ENCODE results near the gene CCNB1IP1. TPM values are rescaled to one million over a fixed set of nuclear protein-coding genes. Genes with fewer than 3 reads are reported as not detected.
"Not testable (repeated sequence)": the region's sequence is repeated elsewhere in the genome, so short reads cannot be mapped to it uniquely, and the experiment has no call there.

CCNB1IP1 gene
- total and polyA plus RNA-seq, 8 donors = 2.6 to 104 (median 55.8) TPM

GRCh38 chr14:20278414-20278813 is 54.7 kb downstream of the CCNB1IP1 start:
- WGBS, 5 donors = 40 to 61% (median 54%) methylated on average over 1 of the region's 1 CpG
- no peak overlapping the region for H3K4me3 ChIP-seq
- intact Hi-C loops (cut with DNase I; ENCODE audit: low total_unique reads) = no loop called here
- TF ChIP-seq POLR2AphosphoS5 (IDR thresholded peaks at IDR 0.05) = no peak
- TF ChIP-seq EP300 (IDR thresholded peaks at IDR 0.05) = no peak
- no peak for TF ChIP-seq CTCF (IDR thresholded peaks at IDR 0.05)
- no peak for TF ChIP-seq POLR2A (IDR thresholded peaks at IDR 0.05)
- no peaks in the 10 kb centered on the region for H3K27me3 ChIP-seq
- DNase-seq = peak in 1 of 2 donors; percentile 10
- H3K27ac ChIP-seq = no peak overlapping the region
- H3K4me1 ChIP-seq = no peaks in the 10 kb centered on the region
- H3K9me3 ChIP-seq = peaks cover 0 to 20% (median 8%) of the 10 kb centered on the region in 4 donors
- H3K36me3 ChIP-seq = peaks cover 0 to 53% (median 18%) of the 10 kb centered on the region in 4 donors

- H3K9me3 ChIP-seq = peaks cover 0 to 29% (median 17%) of the 10 kb centered on the region in 4 donors
- no peaks in the 10 kb centered on the region for H3K27me3 ChIP-seq
- no peak for TF ChIP-seq EP300 (IDR thresholded peaks at IDR 0.05)
- no peak for TF ChIP-seq CTCF (IDR thresholded peaks at IDR 0.05)
- TF ChIP-seq POLR2AphosphoS5 (IDR thresholded peaks at IDR 0.05) = no peak
- TF ChIP-seq POLR2A (IDR thresholded peaks at IDR 0.05) = no peak
- intact Hi-C loops (cut with DNase I; ENCODE audit: low total_unique reads) = no loop called here
- H3K4me3 ChIP-seq = no peak overlapping the region
- no peak for DNase-seq
- no peak overlapping the region for H3K27ac ChIP-seq
- H3K4me1 ChIP-seq = no peaks in the 10 kb centered on the region
- H3K36me3 ChIP-seq = peaks cover 0 to 54% (median 20%) of the 10 kb centered on the region in 4 donors
- 97 to 100% (median 98%) methylated on average over 2 of the region's 2 CpGs for WGBS, 5 donors
Observed at GRCh38 chr14:20277409-20277808, 55.7 kb downstream of the CCNB1IP1 start.

GRCh38 chr14:20274062-20274461 is 59.0 kb downstream of the CCNB1IP1 start:
- WGBS, 5 donors = 96 to 100% (median 98%) methylated on average over 2 of the region's 2 CpGs
- Histone ChIP-seq H3K4me3 (no peak overlapping the region), H3K36me3 (peaks cover 0 to 27% (median 5%) of the 10 kb centered on the region in 4 donors), H3K27ac (no peak overlapping the region), H3K9me3 (peaks cover 0 to 38% (median 21%) of the 10 kb centered on the region in 4 donors), H3K4me1 (no peaks in the 10 kb centered on the region), H3K27me3 (no peaks in the 10 kb centered on the region)
- intact Hi-C loops (cut with DNase I; ENCODE audit: low total_unique reads) = no loop called here
- DNase-seq = no peak
- TF ChIP-seq EP300 (IDR thresholded peaks at IDR 0.05) = no peak
- TF ChIP-seq CTCF (IDR thresholded peaks at IDR 0.05) = no peak
- no peak for TF ChIP-seq POLR2A (IDR thresholded peaks at IDR 0.05)
- TF ChIP-seq POLR2AphosphoS5 (IDR thresholded peaks at IDR 0.05) = no peak

- DNase-seq; H3K27ac ChIP-seq; H3K4me1 ChIP-seq; H3K36me3 ChIP-seq; intact Hi-C loops (cut with DNase I; ENCODE audit: low total_unique reads); H3K27me3 ChIP-seq; H3K4me3 ChIP-seq; H3K9me3 ChIP-seq: not testable (repeated sequence)
- WGBS, 5 donors = 89 to 95% (median 93%) methylated on average over 5 of the region's 5 CpGs
Observed at GRCh38 chr14:20264361-20264760, 68.7 kb downstream of the CCNB1IP1 start.

GRCh38 chr14:20262642-20263128 is 70.4 kb downstream of the CCNB1IP1 start:
- Histone ChIP-seq H3K27ac (no peak overlapping the region), H3K36me3 (no peaks in the 10 kb centered on the region), H3K9me3 (no peaks in the 10 kb centered on the region), H3K4me3 (no peak overlapping the region), H3K27me3 (no peaks in the 10 kb centered on the region), H3K4me1 (no peaks in the 10 kb centered on the region)
- 45 to 56% (median 53%) methylated on average over 3 of the region's 3 CpGs for WGBS, 5 donors
- TF ChIP-seq POLR2AphosphoS5 (IDR thresholded peaks at IDR 0.05) (no peak), CTCF (IDR thresholded peaks at IDR 0.05) (no peak), EP300 (IDR thresholded peaks at IDR 0.05) (no peak), POLR2A (IDR thresholded peaks at IDR 0.05) (no peak)
- intact Hi-C loops (cut with DNase I; ENCODE audit: low total_unique reads) = no loop called here
- DNase-seq = no peak
